CD8-positive, alpha-beta memory T cell (primary cell): ENCODE measurements around the gene CCDC6. TPM values are rescaled to one million over a fixed set of nuclear protein-coding genes. Genes with fewer than 3 reads are reported as not detected.
A peak's percentile ranks its signal among the peaks of the same experiment; 100 is the strongest.

ENCODE experiments used
- CTCF ChIA-PET: fragments of 350-600 bp; sonication (Branson Sonifier 250); formaldehyde crosslinking; loops from one replicate; lab custom pipeline; 2021; ENCODE audit warnings: antibody characterized with exemption; lab: Charles Lee
- POLR2A ChIA-PET: fragments of 350-600 bp; sonication (Branson Sonifier 250); formaldehyde crosslinking; loops from one replicate; lab custom pipeline; 2021; ENCODE audit warnings: antibody characterized with exemption; lab: Charles Lee
- DNase-seq, 5 donors: peaks; one replicate each; pipeline versions ENCODE4 v3.0.0 to v3.0.0-alpha.2; 2020 to 2022; ENCODE audit warnings: mixed read lengths in 1 of 5
- H3K27ac ChIP-seq: one replicate; pipeline ENCODE4 v1.7.0; 2013; ENCODE audit warnings: low read depth, mild to moderate bottlenecking, low read length, moderate library complexity
- H3K27me3 ChIP-seq: 2 replicates; pipeline ENCODE4 v1.7.0; 2013; ENCODE audit warnings: low read length, mild to moderate bottlenecking; ENCODE audit not compliant: insufficient read depth, poor library complexity, severe bottlenecking
- H3K36me3 ChIP-seq: 2 replicates; pipeline ENCODE4 v1.7.0; 2013; ENCODE audit warnings: mild to moderate bottlenecking, low read length, moderate library complexity; ENCODE audit not compliant: insufficient read depth
- H3K4me1 ChIP-seq: 2 replicates; pipeline ENCODE4 v1.7.0; 2013; ENCODE audit warnings: mild to moderate bottlenecking, low read length, moderate library complexity; ENCODE audit not compliant: insufficient read depth
- H3K4me3 ChIP-seq: 2 replicates; pipeline ENCODE4 v1.7.0; 2013; ENCODE audit warnings: mild to moderate bottlenecking, low read length
- H3K9me3 ChIP-seq: 2 replicates; pipeline ENCODE4 v1.7.0; 2013; ENCODE audit warnings: mild to moderate bottlenecking, low read length
- H3K27ac Mint-ChIP-seq, 8 donors: one replicate each; pipeline ENCODE4 v1.8.0; 2020 to 2021; ENCODE audit warnings: mixed read lengths in 8 of 8, mild to moderate bottlenecking in 6 of 8, inconsistent platforms in 3 of 8, moderate library complexity in 3 of 8
- H3K27me3 Mint-ChIP-seq, 2 donors: one replicate each; pipeline ENCODE4 v1.8.0; 2020 to 2021; ENCODE audit warnings: mixed read lengths in 2 of 2, mild to moderate bottlenecking in 1 of 2, moderate library complexity in 1 of 2
- H3K36me3 Mint-ChIP-seq, 3 donors: one replicate each; pipeline ENCODE4 v1.8.0; 2020 to 2021; ENCODE audit warnings: mixed read lengths in 3 of 3, inconsistent platforms in 1 of 3, mild to moderate bottlenecking in 1 of 3
- H3K4me1 Mint-ChIP-seq, 3 donors: one replicate each; pipeline ENCODE4 v1.8.0; 2020 to 2021; ENCODE audit warnings: mixed read lengths in 3 of 3, inconsistent platforms in 1 of 3, mild to moderate bottlenecking in 1 of 3
- H3K4me3 Mint-ChIP-seq, 7 donors: one replicate each; pipeline ENCODE4 v1.8.0; 2020 to 2021; ENCODE audit warnings: mixed read lengths in 7 of 7, mild to moderate bottlenecking in 6 of 7, moderate library complexity in 4 of 7, inconsistent platforms in 2 of 7
- H3K9me3 Mint-ChIP-seq, 5 donors: one replicate each; pipeline ENCODE4 v1.8.0; 2020 to 2022; ENCODE audit warnings: mixed read lengths in 5 of 5, mild to moderate bottlenecking in 3 of 5, moderate library complexity in 2 of 5, inconsistent platforms in 1 of 5
- polyA plus RNA-seq: library from polyadenylated mRNA; unstranded; fragments of 300-500 nt; fragmentation: Illumina TruSeq; gene quantifications from one replicate; pipeline ENCODE4 v1.2.3, GENCODE V29; 2021
- total RNA-seq, 2 experiments: library from RNA; stranded (reverse); gene quantifications; one replicate each; pipeline ENCODE4 v1.2.3, GENCODE V29; 2021

Gene CCDC6
- total and polyA plus RNA-seq, 3 experiments from 2014 or later: 4.9 to 53.0 (median 52.0) TPM

DNA sequence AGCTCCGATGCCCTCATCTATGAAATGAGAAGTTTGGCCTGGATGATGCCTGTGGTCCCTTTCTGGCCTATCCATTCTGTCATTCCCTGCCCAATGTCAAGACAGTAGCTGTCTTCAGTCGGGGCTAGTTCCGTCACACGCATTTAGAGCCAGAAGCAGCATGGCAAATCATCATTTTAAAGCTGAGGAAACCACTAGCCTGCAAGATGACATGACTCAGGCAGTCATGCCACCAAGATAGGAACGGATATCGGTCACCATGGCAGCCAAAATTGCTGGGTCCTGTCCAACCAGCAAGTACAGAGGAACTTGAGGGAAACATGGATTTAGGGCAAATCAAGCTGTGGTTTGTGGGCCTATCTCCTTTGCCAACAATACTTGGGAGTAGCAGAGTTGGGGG lies 88.6 kb downstream of the CCDC6 start:
- CTCF ChIA-PET: no interaction called here
- Histone ChIP-seq H3K36me3 (no peaks in the 10 kb centered on the region), H3K27me3 (no peaks in the 10 kb centered on the region), H3K27ac (no peak overlapping the region), H3K4me1 (no peaks in the 10 kb centered on the region), H3K9me3 (no peaks in the 10 kb centered on the region), H3K4me3 (no peak overlapping the region)
- Mint-ChIP-seq H3K9me3 (no peaks in the 10 kb centered on the region), H3K36me3 (peaks cover 0 to 35% (median 13%) of the 10 kb centered on the region in 3 donors), H3K27ac (no peak overlapping the region), H3K27me3 (no peaks in the 10 kb centered on the region), H3K4me1 (peaks cover 36 to 53% (median 38%) of the 10 kb centered on the region in 3 donors), H3K4me3 (no peak overlapping the region)
- DNase-seq: no peak
- POLR2A ChIA-PET: no interaction called here

DNA sequence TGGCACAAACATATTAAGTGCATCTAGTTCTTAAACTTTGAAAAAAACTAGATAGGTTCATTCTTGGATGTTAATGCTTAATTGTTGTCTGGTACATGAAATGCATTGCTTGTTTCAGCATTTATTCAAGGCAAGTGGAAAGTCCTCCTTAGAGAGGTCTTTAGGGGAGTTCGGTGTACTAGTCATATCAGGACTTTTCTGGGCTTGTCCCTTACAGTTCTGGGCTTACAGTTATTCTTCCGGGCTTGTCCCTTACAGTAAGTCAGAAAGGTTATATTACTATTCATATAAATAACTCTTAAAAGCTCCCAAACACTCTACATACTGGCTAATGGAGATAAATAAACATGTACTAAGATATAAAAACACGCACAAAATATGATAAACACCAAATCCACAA lies 91.5 kb downstream of the CCDC6 start:
- ChIA-PET CTCF (interaction anchor here (2.0 kb wide), 1 partner anchor 91 kb away, joined by 5 read pairs; the partner anchor contains the start of gene CCDC6), POLR2A (no interaction called here)
- Mint-ChIP-seq H3K4me3 (no peak overlapping the region), H3K27ac (peak overlapping the region in 1 of 8 donors; percentile 66), H3K36me3 (peaks cover 0 to 62% (median 23%) of the 10 kb centered on the region in 3 donors), H3K27me3 (no peaks in the 10 kb centered on the region), H3K9me3 (no peaks in the 10 kb centered on the region), H3K4me1 (peaks cover 17 to 28% (median 22%) of the 10 kb centered on the region in 3 donors)
- Histone ChIP-seq H3K27me3 (no peaks in the 10 kb centered on the region), H3K27ac (no peak overlapping the region), H3K4me3 (no peak overlapping the region), H3K4me1 (no peaks in the 10 kb centered on the region), H3K9me3 (no peaks in the 10 kb centered on the region), H3K36me3 (peaks cover 17% of the 10 kb centered on the region)
- no peak for DNase-seq

DNA sequence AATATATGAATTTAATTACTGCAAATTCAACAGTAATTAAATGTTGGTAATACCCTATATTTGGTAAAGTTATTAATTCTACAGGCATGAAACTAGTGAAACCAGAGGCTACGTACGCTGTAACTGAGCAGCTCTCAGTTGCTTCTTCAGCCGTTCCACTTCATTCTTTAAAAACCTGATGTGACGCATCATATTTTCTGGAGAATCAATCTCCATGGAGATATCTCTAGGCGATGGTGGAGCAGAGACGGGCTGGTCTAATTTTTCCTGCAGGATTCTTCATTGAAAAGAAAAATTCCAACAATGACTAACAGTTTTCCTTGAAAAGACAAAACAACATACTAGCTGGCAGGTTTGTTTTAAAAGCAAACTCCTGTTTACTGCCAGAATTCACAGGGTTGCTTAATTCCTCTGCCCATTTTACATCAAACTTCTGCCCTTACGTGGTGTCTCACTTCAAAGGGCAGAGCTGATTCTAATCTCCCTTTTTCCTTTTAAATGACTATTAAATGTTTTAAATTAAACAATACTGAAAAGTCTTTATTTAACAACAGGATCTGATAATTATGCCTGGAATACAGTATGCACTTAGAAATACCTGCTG lies 93.7 kb downstream of the CCDC6 start:
- Mint-ChIP-seq H3K4me1 (peaks cover 7 to 15% (median 8%) of the 10 kb centered on the region in 3 donors), H3K36me3 (peaks cover 4 to 74% (median 29%) of the 10 kb centered on the region in 3 donors), H3K27ac (no peak overlapping the region), H3K27me3 (no peaks in the 10 kb centered on the region), H3K9me3 (no peaks in the 10 kb centered on the region), H3K4me3 (no peak overlapping the region)
- ChIA-PET POLR2A (no interaction called here), CTCF (no interaction called here)
- peaks cover 17% of the 10 kb centered on the region for H3K36me3 ChIP-seq
- H3K4me1 ChIP-seq: no peaks in the 10 kb centered on the region
- no peaks in the 10 kb centered on the region for H3K9me3 ChIP-seq
- H3K27me3 ChIP-seq: no peaks in the 10 kb centered on the region
- no peak overlapping the region for H3K27ac ChIP-seq
- DNase-seq: no peak
- no peak overlapping the region for H3K4me3 ChIP-seq

DNA sequence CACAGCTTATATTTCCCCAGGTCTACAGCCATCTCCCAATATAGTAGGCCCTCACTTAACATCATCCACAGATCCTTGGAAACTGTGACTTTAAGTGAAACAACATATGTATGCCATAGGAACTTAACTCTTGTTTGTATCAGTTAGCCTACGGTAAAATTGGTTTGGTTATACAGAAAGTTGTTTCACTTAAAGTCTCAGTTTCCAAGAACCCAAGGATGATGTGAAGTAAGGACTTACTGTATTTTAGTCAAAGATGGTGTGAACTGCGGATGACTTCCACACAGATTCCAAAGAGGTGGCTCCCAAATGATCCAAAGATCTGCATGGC lies 96.7 kb downstream of the CCDC6 start:
- H3K4me1 ChIP-seq: no peaks in the 10 kb centered on the region
- H3K27ac ChIP-seq: no peak overlapping the region
- Mint-ChIP-seq H3K9me3 (no peaks in the 10 kb centered on the region), H3K4me1 (peaks cover 0 to 3% (median under 1%) of the 10 kb centered on the region in 3 donors), H3K36me3 (peaks cover 11 to 92% (median 38%) of the 10 kb centered on the region in 3 donors), H3K4me3 (no peak overlapping the region), H3K27ac (peak overlapping the region in 1 of 8 donors; percentile 47), H3K27me3 (no peaks in the 10 kb centered on the region)
- no peak overlapping the region for H3K4me3 ChIP-seq
- ChIA-PET POLR2A (no interaction called here), CTCF (interaction anchor here (2.1 kb wide), 1 partner anchor 10 kb away, joined by 5 read pairs; no protein-coding TSS in a partner anchor)
- H3K9me3 ChIP-seq: no peaks in the 10 kb centered on the region
- DNase-seq: no peak
- no peaks in the 10 kb centered on the region for H3K27me3 ChIP-seq
- H3K36me3 ChIP-seq: peaks cover 38% of the 10 kb centered on the region

DNA sequence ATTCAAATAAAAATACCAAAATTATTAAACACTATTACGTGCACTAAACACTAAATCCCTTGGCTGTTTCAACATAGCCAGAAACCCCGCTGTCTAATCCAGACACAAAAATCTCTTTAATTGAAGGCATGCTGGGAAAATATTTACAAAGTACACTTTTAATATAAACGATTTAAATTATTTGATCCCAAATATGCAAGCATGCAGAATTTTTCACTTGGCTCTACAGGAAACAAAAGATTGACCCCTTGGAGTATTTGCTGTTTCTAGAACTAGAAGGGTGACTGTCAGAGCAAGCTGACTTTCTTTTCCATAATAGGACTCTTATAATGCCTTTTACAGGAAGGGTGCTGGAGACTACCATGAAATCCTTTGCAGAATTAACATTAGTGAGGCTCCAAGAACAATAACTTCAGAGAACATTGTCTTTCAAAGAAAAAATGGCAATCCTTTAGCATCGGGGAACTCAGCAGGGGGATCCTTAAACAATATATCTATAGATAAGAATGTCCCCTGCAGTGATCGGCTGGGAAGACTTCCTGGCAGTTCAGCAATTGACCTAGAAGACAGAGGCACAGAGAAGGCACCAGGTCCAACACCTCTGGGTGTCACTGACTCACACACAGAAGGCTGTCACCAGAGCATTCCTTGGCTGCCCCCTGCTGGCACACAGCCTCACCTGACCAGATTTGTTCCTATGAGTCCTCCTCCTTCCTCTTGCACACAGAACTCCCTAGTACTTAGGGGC lies 97.3 kb downstream of the CCDC6 start:
- Histone ChIP-seq H3K27me3 (no peaks in the 10 kb centered on the region), H3K4me1 (no peaks in the 10 kb centered on the region), H3K27ac (no peak overlapping the region), H3K9me3 (no peaks in the 10 kb centered on the region), H3K36me3 (peaks cover 42% of the 10 kb centered on the region), H3K4me3 (no peak overlapping the region)
- Mint-ChIP-seq H3K4me3 (no peak overlapping the region), H3K27ac (peak overlapping the region in 2 of 8 donors; percentile 32 to 47), H3K4me1 (peaks cover 0 to 3% (median 0%) of the 10 kb centered on the region in 3 donors), H3K36me3 (peaks cover 11 to 92% (median 37%) of the 10 kb centered on the region in 3 donors), H3K9me3 (no peaks in the 10 kb centered on the region), H3K27me3 (no peaks in the 10 kb centered on the region)
- peak in 4 of 5 donors; percentile 17 to 62 (median 18) for DNase-seq
- POLR2A ChIA-PET: no interaction called here
- CTCF ChIA-PET: interaction anchor here (2.1 kb wide), 1 partner anchor 9 kb away, joined by 5 read pairs; no protein-coding TSS in a partner anchor

DNA sequence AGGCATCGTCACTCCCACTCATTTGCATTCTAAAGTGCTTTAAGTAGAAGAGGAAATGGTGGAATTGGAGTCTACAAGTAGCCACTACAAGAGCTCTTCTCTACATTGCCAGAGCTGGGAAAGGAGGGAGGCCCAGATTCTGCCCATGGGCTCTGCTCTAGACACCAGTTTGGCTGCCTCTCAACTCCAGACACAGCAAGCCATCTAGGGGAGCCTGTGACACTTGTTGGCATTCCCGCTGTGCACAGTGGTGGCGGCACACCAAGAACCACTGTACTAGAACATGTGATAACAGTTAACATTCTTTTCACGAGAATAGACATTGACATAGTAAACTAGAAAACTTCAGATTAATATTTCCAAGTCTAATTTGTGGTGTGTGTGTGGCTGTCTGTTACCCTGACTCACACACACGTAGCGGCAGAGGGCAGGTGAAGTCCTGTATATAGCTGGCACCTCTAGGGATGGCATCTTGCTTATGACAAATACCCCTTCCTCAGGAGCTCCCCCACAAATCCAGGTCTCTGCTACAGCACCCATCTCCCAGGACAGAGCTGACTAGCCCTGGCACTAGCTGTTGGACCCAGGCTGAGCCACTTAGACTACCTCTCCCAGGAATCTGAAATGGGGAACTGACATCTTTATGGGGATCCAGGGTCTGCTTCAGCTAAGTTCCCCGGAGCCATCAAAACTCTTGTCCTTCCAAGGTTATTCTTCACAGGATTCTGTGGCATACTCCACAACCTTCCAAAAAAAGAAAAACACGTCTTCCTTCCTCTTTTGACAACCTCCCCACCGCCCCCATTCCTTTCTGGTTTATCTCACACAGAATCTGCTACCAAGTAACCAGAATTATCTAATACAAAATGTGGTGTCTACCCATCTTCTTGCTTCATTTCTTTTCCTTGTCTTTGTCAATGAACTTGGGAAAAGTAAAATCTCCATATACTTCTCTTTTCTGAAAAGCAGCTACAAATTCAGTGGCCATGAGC lies 98.4 kb downstream of the CCDC6 start:
- Mint-ChIP-seq H3K27me3 (no peaks in the 10 kb centered on the region), H3K9me3 (no peaks in the 10 kb centered on the region), H3K4me3 (no peak overlapping the region), H3K36me3 (peaks cover 15 to 93% (median 43%) of the 10 kb centered on the region in 3 donors), H3K27ac (peak overlapping the region in 1 of 8 donors; percentile 57), H3K4me1 (peaks cover 0 to 3% (median 0%) of the 10 kb centered on the region in 3 donors)
- ChIA-PET POLR2A (no interaction called here), CTCF (interaction anchor here (2.1 kb wide), 1 partner anchor 8 kb away, joined by 5 read pairs; no protein-coding TSS in a partner anchor)
- H3K27me3 ChIP-seq: no peaks in the 10 kb centered on the region
- H3K4me3 ChIP-seq: no peak overlapping the region
- H3K4me1 ChIP-seq: no peaks in the 10 kb centered on the region
- H3K36me3 ChIP-seq: peaks cover 42% of the 10 kb centered on the region
- H3K27ac ChIP-seq: no peak overlapping the region
- DNase-seq: no peak
- H3K9me3 ChIP-seq: no peaks in the 10 kb centered on the region

DNA sequence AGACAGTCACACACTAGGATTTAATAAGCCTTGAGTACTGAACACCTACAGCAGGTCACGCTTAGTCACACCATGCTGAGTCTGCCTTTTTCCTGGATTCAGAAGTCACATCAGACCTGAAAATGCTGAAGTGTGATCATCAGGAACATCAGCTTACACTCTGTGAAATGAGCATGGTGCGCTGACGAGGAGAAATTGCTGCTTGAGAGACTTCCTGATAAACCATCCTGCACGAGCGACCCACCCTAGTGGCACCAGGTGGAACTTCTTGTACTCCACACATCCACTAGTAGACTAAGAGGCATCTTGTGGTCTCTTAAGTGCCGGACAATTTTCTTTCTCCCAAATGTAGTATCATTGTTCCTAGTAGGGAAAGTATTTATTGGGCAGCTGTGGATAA lies 101.3 kb downstream of the CCDC6 start:
- Histone ChIP-seq H3K4me3 (no peak overlapping the region), H3K9me3 (no peaks in the 10 kb centered on the region), H3K27me3 (no peaks in the 10 kb centered on the region), H3K27ac (no peak overlapping the region), H3K4me1 (no peaks in the 10 kb centered on the region), H3K36me3 (peaks cover 32% of the 10 kb centered on the region)
- Mint-ChIP-seq H3K4me3 (no peak overlapping the region), H3K9me3 (no peaks in the 10 kb centered on the region), H3K27me3 (no peaks in the 10 kb centered on the region), H3K36me3 (peaks cover 15 to 92% (median 37%) of the 10 kb centered on the region in 3 donors), H3K27ac (peak overlapping the region in 1 of 8 donors; percentile 76), H3K4me1 (peaks cover 0 to 3% (median 0%) of the 10 kb centered on the region in 3 donors)
- no peak for DNase-seq
- ChIA-PET POLR2A (no interaction called here), CTCF (no interaction called here)
